GM23338 (cell line): Measurements from ENCODE around the gene FAM83B.

Source experiments
- CREB1 ChIP-seq: fragments of 250-450 bp; sonication (Bioruptor Pico); IDR thresholded peaks from 2 replicates; pipeline ENCODE4 v1.5.0; 2020; ENCODE audit warnings: low read depth, mild to moderate bottlenecking, moderate library complexity
- EZH2 ChIP-seq: fragments of 200-600 bp; sonication (generic); IDR thresholded peaks from one replicate; pipeline ENCODE4 v1.8.0; 2017; ENCODE audit warnings: antibody characterized with exemption, mild to moderate bottlenecking, low read depth; ENCODE audit not compliant: unreplicated experiment
- EZH2phosphoT487 ChIP-seq: fragments of 200-600 bp; sonication (generic); IDR thresholded peaks from one replicate; pipeline ENCODE4 v1.8.1; 2018; ENCODE audit warnings: antibody characterized with exemption; ENCODE audit not compliant: unreplicated experiment
- JUNB ChIP-seq: IDR thresholded peaks from one replicate; pipeline ENCODE4 v1.6.1; 2016; ENCODE audit warnings: antibody characterized with exemption; ENCODE audit not compliant: unreplicated experiment
- NANOG ChIP-seq: IDR thresholded peaks from 2 replicates; pipeline ENCODE4 v1.6.1; 2016; ENCODE audit warnings: antibody characterized with exemption, borderline replicate concordance
- POLR2AphosphoS5 ChIP-seq: IDR thresholded peaks from 2 replicates; pipeline ENCODE4 v1.6.1; 2016; ENCODE audit warnings: antibody characterized with exemption, low read depth
- STAT1 ChIP-seq: IDR thresholded peaks from one replicate; pipeline ENCODE4 v1.6.1; 2016; ENCODE audit warnings: antibody characterized with exemption; ENCODE audit not compliant: unreplicated experiment
- ZNF331 ChIP-seq: fragments of 250-450 bp; sonication (Bioruptor Pico); IDR thresholded peaks from 2 replicates; pipeline ENCODE4 v1.5.0; 2020; ENCODE audit warnings: low read depth, mild to moderate bottlenecking, moderate library complexity
- TF ChIP-seq, protein P1 (sequence below), 2 experiments: fragments of 200-600 bp in 1 of 2; sonication (generic) in 1 of 2; conservative IDR thresholded peaks; 2 replicates each; pipeline versions ENCODE4 v1.5.1 to v1.6.1; 2016 to 2017; ENCODE audit warnings: antibody characterized with exemption in 2 of 2, low read depth in 2 of 2, mild to moderate bottlenecking in 2 of 2, moderate library complexity in 1 of 2
- TF ChIP-seq, protein P2 (sequence below): IDR thresholded peaks from one replicate; pipeline ENCODE4 v1.6.1; 2018; ENCODE audit warnings: antibody characterized with exemption; ENCODE audit not compliant: unreplicated experiment

DNA sequence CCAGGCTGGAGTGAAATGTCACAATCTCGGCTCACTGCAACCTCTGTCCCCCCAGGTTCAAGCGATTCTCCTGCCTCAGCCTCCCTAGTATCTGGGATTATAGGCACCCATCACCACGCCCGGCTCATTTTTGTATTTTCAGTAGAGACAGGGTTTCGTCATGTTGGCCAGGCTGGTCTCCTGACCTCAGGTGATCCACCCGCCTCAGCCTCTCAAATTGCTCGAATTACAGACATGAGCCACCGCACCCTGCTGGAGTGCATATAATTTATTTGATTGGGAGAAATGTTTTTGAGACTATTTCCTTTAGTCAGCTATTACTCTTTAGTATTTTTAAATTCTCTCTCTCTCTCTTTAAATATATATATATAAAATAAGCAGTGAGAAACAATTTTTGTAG is 29.8 kb downstream of the FAM83B start:
- TF ChIP-seq, protein P1, sequence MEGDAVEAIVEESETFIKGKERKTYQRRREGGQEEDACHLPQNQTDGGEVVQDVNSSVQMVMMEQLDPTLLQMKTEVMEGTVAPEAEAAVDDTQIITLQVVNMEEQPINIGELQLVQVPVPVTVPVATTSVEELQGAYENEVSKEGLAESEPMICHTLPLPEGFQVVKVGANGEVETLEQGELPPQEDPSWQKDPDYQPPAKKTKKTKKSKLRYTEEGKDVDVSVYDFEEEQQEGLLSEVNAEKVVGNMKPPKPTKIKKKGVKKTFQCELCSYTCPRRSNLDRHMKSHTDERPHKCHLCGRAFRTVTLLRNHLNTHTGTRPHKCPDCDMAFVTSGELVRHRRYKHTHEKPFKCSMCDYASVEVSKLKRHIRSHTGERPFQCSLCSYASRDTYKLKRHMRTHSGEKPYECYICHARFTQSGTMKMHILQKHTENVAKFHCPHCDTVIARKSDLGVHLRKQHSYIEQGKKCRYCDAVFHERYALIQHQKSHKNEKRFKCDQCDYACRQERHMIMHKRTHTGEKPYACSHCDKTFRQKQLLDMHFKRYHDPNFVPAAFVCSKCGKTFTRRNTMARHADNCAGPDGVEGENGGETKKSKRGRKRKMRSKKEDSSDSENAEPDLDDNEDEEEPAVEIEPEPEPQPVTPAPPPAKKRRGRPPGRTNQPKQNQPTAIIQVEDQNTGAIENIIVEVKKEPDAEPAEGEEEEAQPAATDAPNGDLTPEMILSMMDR (conservative IDR thresholded peaks at IDR 0.05; ENCODE audit: low read depth in 2 of 2) = no peak
- no peak for TF ChIP-seq EZH2
- no peak for TF ChIP-seq STAT1
- TF ChIP-seq POLR2AphosphoS5 = no peak
- TF ChIP-seq EZH2phosphoT487 = no peak
- TF ChIP-seq, protein P2, sequence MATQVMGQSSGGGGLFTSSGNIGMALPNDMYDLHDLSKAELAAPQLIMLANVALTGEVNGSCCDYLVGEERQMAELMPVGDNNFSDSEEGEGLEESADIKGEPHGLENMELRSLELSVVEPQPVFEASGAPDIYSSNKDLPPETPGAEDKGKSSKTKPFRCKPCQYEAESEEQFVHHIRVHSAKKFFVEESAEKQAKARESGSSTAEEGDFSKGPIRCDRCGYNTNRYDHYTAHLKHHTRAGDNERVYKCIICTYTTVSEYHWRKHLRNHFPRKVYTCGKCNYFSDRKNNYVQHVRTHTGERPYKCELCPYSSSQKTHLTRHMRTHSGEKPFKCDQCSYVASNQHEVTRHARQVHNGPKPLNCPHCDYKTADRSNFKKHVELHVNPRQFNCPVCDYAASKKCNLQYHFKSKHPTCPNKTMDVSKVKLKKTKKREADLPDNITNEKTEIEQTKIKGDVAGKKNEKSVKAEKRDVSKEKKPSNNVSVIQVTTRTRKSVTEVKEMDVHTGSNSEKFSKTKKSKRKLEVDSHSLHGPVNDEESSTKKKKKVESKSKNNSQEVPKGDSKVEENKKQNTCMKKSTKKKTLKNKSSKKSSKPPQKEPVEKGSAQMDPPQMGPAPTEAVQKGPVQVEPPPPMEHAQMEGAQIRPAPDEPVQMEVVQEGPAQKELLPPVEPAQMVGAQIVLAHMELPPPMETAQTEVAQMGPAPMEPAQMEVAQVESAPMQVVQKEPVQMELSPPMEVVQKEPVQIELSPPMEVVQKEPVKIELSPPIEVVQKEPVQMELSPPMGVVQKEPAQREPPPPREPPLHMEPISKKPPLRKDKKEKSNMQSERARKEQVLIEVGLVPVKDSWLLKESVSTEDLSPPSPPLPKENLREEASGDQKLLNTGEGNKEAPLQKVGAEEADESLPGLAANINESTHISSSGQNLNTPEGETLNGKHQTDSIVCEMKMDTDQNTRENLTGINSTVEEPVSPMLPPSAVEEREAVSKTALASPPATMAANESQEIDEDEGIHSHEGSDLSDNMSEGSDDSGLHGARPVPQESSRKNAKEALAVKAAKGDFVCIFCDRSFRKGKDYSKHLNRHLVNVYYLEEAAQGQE = no peak
- TF ChIP-seq CREB1 (CRISPR knock-in tag) = no peak
- no peak for TF ChIP-seq NANOG
- TF ChIP-seq JUNB = no peak
- no peak for TF ChIP-seq ZNF331
